Endothelial cell of umbilical vein (primary cell): Measurements from ENCODE around the gene CCDC70. TPM values are rescaled to one million over a fixed set of nuclear protein-coding genes. Genes with fewer than 3 reads are reported as not detected.

Experiments used
- BruUV-seq: library from RNA; stranded (reverse); fragments of 400-500 nt; replicated peaks from 2 replicates; lab custom pipeline; 2021; lab: Mats Ljungman, UMichigan
- CTCF ChIA-PET: fragments of 300-600, 350-600 bp; sonication (Branson Sonifier 250); formaldehyde crosslinking; loops from one replicate; lab custom pipeline; 2021; ENCODE audit warnings: antibody characterized with exemption, inconsistent platforms; lab: Charles Lee
- POLR2A ChIA-PET: fragments of 300-600, 350-600 bp; sonication (Branson Sonifier 250); formaldehyde crosslinking; loops from one replicate; lab custom pipeline; 2021; ENCODE audit warnings: antibody characterized with exemption, inconsistent platforms; lab: Charles Lee
- DNase-seq: peaks from one replicate; pipeline ENCODE4 v3.0.0-alpha.2; 2011; ENCODE audit warnings: low read depth, low spot score
- FAIRE-seq: peaks from 2 replicates; lab custom pipeline; 2011; peaks lifted over from hg19 to GRCh38; lab: Jason Lieb, UNC
- H2AFZ ChIP-seq: 2 replicates; pipeline ENCODE4 v1.6.0; 2012; ENCODE audit warnings: low read depth, low read length, control low read depth, inconsistent platforms
- H3K27ac ChIP-seq: 2 replicates; pipeline ENCODE4 v1.5.1; 2011; ENCODE audit warnings: low read depth, mild to moderate bottlenecking, control low read depth, low read length, moderate library complexity; ENCODE audit not compliant: insufficient read depth
- H3K27me3 ChIP-seq, 2 experiments: 2 replicates each; pipeline versions ENCODE4 v1.6.0 to v1.6.1; 2011; ENCODE audit warnings: low read length in 2 of 2, mixed read lengths in 1 of 2; ENCODE audit not compliant: control insufficient read depth in 2 of 2, insufficient read depth in 2 of 2
- H3K36me3 ChIP-seq, 2 experiments: 2 replicates in 1 of 2; 3 replicates in 1 of 2; pipeline ENCODE4 v1.5.1; 2011; ENCODE audit warnings: low read length in 2 of 2, mild to moderate bottlenecking in 1 of 2, moderate library complexity in 1 of 2; ENCODE audit not compliant: control insufficient read depth in 2 of 2, insufficient read depth in 2 of 2; ENCODE audit errors: extremely low read depth in 1 of 2
- H3K4me1 ChIP-seq: 3 replicates; pipeline ENCODE4 v1.5.1; 2011; ENCODE audit warnings: mild to moderate bottlenecking, low read length; ENCODE audit not compliant: control insufficient read depth, insufficient read depth; ENCODE audit errors: extremely low read depth
- H3K4me2 ChIP-seq: 2 replicates; pipeline ENCODE4 v1.6.1; 2011; ENCODE audit warnings: low read length, control low read depth, mixed read lengths; ENCODE audit not compliant: insufficient read depth
- H3K4me3 ChIP-seq, 3 experiments: fragments of 200-600 bp in 1 of 3; sonication (generic), shearing (Covaris generic) in 1 of 3; replicated peaks in 1 of 3; 2 replicates each; pipeline ENCODE4 v1.5.1; 2011 to 2016; ENCODE audit warnings: control low read depth in 3 of 3, low read length in 3 of 3, mild to moderate bottlenecking in 2 of 3, inconsistent platforms in 1 of 3, low read depth in 1 of 3, moderate library complexity in 1 of 3; ENCODE audit not compliant: insufficient read depth in 1 of 3
- H3K79me2 ChIP-seq: 2 replicates; pipeline ENCODE4 v1.6.0; 2012; ENCODE audit warnings: low read length, inconsistent platforms; ENCODE audit not compliant: control insufficient read depth, insufficient read depth
- H3K9ac ChIP-seq: replicated peaks from 2 replicates; pipeline ENCODE3; 2011; ENCODE audit warnings: low read length, control low read depth; ENCODE audit not compliant: insufficient read depth; ENCODE audit errors: extremely low read depth
- H3K9me1 ChIP-seq: replicated peaks from 3 replicates; pipeline ENCODE4 v1.6.0; 2011; ENCODE audit warnings: mild to moderate bottlenecking, low read length; ENCODE audit not compliant: control insufficient read depth, insufficient read depth; ENCODE audit errors: extremely low read depth
- H3K9me3 ChIP-seq: replicated peaks from 2 replicates; pipeline ENCODE4 v1.5.1; 2012; ENCODE audit warnings: low read length, inconsistent platforms; ENCODE audit not compliant: control insufficient read depth, insufficient read depth
- H4K20me1 ChIP-seq: replicated peaks from 2 replicates; pipeline ENCODE3; 2011; ENCODE audit warnings: mild to moderate bottlenecking, low read length; ENCODE audit not compliant: control insufficient read depth, insufficient read depth; ENCODE audit errors: extremely low read depth
- CTCF ChIP-seq, 2 donors: IDR thresholded peaks; 1 replicate in 1 of 2; 2 replicates in 1 of 2; pipeline ENCODE4 v1.5.1; 2011; ENCODE audit warnings: low read length in 2 of 2, mild to moderate bottlenecking in 2 of 2, moderate library complexity in 2 of 2, control low read depth in 1 of 2, inconsistent platforms in 1 of 2, low read depth in 1 of 2; ENCODE audit not compliant: insufficient read depth in 1 of 2; ENCODE audit errors: extremely low read depth in 1 of 2
- EZH2 ChIP-seq: IDR thresholded peaks from 2 replicates; pipeline ENCODE4 v1.6.1; 2012; ENCODE audit warnings: borderline replicate concordance, low read depth, mild to moderate bottlenecking, moderate library complexity, low read length, inconsistent platforms; ENCODE audit not compliant: severe bottlenecking
- FOS ChIP-seq: IDR thresholded peaks from 2 replicates; pipeline ENCODE4 v1.6.1; 2011; ENCODE audit warnings: mild to moderate bottlenecking, low read length, moderate library complexity, borderline replicate concordance; ENCODE audit not compliant: insufficient read depth
- GATA2 ChIP-seq: IDR thresholded peaks from 2 replicates; pipeline ENCODE4 v1.7.0; 2011; ENCODE audit warnings: low read depth, mild to moderate bottlenecking, moderate library complexity, mixed read lengths, low read length; ENCODE audit not compliant: insufficient read length, insufficient read depth
- JUN ChIP-seq: IDR thresholded peaks from 2 replicates; pipeline ENCODE4 v1.6.1; 2011; ENCODE audit warnings: borderline replicate concordance, low read depth; ENCODE audit not compliant: insufficient read length, insufficient read depth
- MAX ChIP-seq: IDR thresholded peaks from 2 replicates; pipeline ENCODE4 v1.6.1; 2011; ENCODE audit not compliant: insufficient read depth, insufficient read length
- MYC ChIP-seq: IDR thresholded peaks from one replicate; pipeline ENCODE4 v1.6.1; 2011; ENCODE audit warnings: mild to moderate bottlenecking, low read depth, low read length
- POLR2A ChIP-seq: IDR thresholded peaks from 2 replicates; pipeline ENCODE4 v1.6.1; 2012; ENCODE audit warnings: low read depth, mild to moderate bottlenecking, control low read depth, low read length
- POLR2AphosphoS5 ChIP-seq: IDR thresholded peaks from 2 replicates; pipeline ENCODE4 v1.6.1; 2012; ENCODE audit warnings: low read depth, mild to moderate bottlenecking, control low read depth, low read length, moderate library complexity; ENCODE audit not compliant: insufficient read depth
- dilution Hi-C: fragments of 300-500 bp; cut with MboI; formaldehyde crosslinking; loops from one replicate; pipeline ENCODE4 v1.15.0; 2019; ENCODE audit warnings: low sequenced_read_pairs; ENCODE audit not compliant: extremely low pct_ligation_motif_present
- intact Hi-C: fragments of 100-400 bp; cut with micrococcal nuclease; formaldehyde crosslinking; loops from one replicate; pipeline ENCODE4 v1.10.0; 2022
- polyA plus RNA-seq, 4 experiments: library from polyadenylated mRNA; depleted of rRNA in 3 of 4; stranded (reverse) in 3 of 4; unstranded in 1 of 4; fragments of >200 nt; gene quantifications; 2 replicates each; pipeline versions ENCODE4 v1.2.1 to v1.2.3, GENCODE V29; 2011 to 2012; ENCODE audit warnings: missing spikeins in 1 of 4
- total RNA-seq: library from RNA; stranded (reverse); gene quantifications from 2 replicates; pipeline ENCODE4 v1.2.3, GENCODE V29; 2021

The CCDC70 gene
- total and polyA plus RNA-seq, 2 donors (not counting 3 experiments of a cell fraction or from before 2014, with no cell fraction given), result not detected

GRCh38 chr13:51818781-51819511 lies 42.8 kb upstream of the CCDC70 start:
- Histone ChIP-seq H3K4me1 (no peaks in the 10 kb centered on the region), H3K9me3 (no peaks in the 10 kb centered on the region), H2AFZ (no peak overlapping the region), H3K79me2 (no peaks in the 10 kb centered on the region), H4K20me1 (no peaks in the 10 kb centered on the region), H3K4me2 (no peak overlapping the region), H3K4me3 (no peak overlapping the region), H3K9me1 (no peaks in the 10 kb centered on the region), H3K27ac (no peak overlapping the region), H3K27me3 (peaks cover 14 to 27% of the 10 kb centered on the region in 2 experiments), H3K36me3 (no peaks in the 10 kb centered on the region), H3K9ac (no peak overlapping the region)
- ChIA-PET CTCF (no interaction called here), POLR2A (no interaction called here)
- no TSS peak for BruUV-seq
- intact Hi-C loops (no loop called here), dilution Hi-C loops (no loop called here)
- DNase-seq (no peak), FAIRE-seq (no peak)
- TF ChIP-seq GATA2, result no peak
- no peak for TF ChIP-seq CTCF (IDR thresholded peaks at IDR 0.05; ENCODE audit: extremely low read depth in 1 of 2, insufficient read depth in 1 of 2, low read depth in 1 of 2, low read length in 2 of 2)
- TF ChIP-seq POLR2AphosphoS5, result no peak
- no peak for TF ChIP-seq FOS
- no peak for TF ChIP-seq EZH2
- no peak for TF ChIP-seq JUN
- no peak for TF ChIP-seq MYC
- TF ChIP-seq MAX, result no peak
- no peak for TF ChIP-seq POLR2A
